NT2/D1 (cell line): Measurements from ENCODE around the gene PRAME.

Experiments
- SUZ12 ChIP-seq: IDR thresholded peaks from 2 replicates; pipeline ENCODE4 v1.6.1; 2011; ENCODE audit not compliant: insufficient read length, insufficient read depth; ENCODE audit errors: extremely low read depth
- YY1 ChIP-seq: IDR thresholded peaks from 2 replicates; pipeline ENCODE4 v1.6.1; 2011; ENCODE audit not compliant: insufficient read length, insufficient read depth

DNA sequence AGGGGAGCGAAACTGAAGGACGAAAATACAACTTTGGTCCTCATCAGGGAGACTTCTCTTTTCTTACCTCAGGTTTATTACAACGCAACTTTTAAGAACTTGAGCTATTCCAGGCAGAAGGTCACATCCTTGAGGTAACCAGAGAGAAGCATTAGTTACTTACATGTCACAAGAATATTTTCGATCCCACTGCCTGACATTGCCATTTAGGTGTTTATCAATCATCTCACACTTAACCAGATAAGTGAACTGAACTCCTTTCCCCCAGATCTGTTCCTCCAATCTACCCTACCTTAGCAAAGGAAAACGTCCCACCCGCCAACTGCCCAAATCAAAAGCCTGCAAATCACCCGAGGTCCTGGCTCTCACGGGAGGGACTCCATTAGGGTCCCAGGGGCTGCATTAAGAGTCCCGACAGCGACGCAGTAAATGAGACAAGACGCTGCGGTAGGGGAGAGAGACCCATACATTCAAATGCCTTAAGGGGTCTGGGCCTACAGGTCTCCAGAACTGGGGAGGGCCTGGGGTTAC, 51.3 kb downstream of the PRAME start:
- TF ChIP-seq YY1 = no peak
- TF ChIP-seq SUZ12 = no peak
